ENCODE measurements around the gene TERT. TPM values are rescaled to one million over a fixed set of nuclear protein-coding genes. Genes with fewer than 3 reads are reported as not detected.

Gene TERT
- polyA plus RNA-seq, 1 donor from 2014 or later: not detected

- no peaks in the 10 kb centered on the region for H4K20me1 ChIP-seq (ENCODE audit: insufficient read depth)
- no peaks in the 10 kb centered on the region for H3K27me3 ChIP-seq (ENCODE audit: insufficient read depth, low read depth, low read length)
- H3K9ac ChIP-seq (ENCODE audit: low read length): no peak overlapping the region
- no peaks in the 10 kb centered on the region for H3F3A ChIP-seq (ENCODE audit: insufficient read depth, low read length, poor library complexity, severe bottlenecking)
- H3K36me3 ChIP-seq (ENCODE audit: insufficient read depth, low read length): no peaks in the 10 kb centered on the region
- no peak overlapping the region for H3K4me3 ChIP-seq (ENCODE audit: low read length)
- TF ChIP-seq REST (IDR thresholded peaks at IDR 0.05; ENCODE audit: borderline replicate concordance): no peak
- no peaks in the 10 kb centered on the region for H3K9me2 ChIP-seq (ENCODE audit: insufficient read depth, low read length)
- H3K79me2 ChIP-seq (replicated peaks; ENCODE audit: insufficient read depth, low read length): no peaks in the 10 kb centered on the region
- no peak overlapping the region for H3K27ac ChIP-seq (ENCODE audit: low read length)
- no peak overlapping the region for H2AFZ ChIP-seq (ENCODE audit: low read depth, low read length)
- H3K4me2 ChIP-seq (ENCODE audit: low read length): no peak overlapping the region
- H3K9me3 ChIP-seq (ENCODE audit: low read length): no peaks in the 10 kb centered on the region
Measured at GRCh38 chr5:1311439-1312055, 16.7 kb upstream of the TERT start.

DNA sequence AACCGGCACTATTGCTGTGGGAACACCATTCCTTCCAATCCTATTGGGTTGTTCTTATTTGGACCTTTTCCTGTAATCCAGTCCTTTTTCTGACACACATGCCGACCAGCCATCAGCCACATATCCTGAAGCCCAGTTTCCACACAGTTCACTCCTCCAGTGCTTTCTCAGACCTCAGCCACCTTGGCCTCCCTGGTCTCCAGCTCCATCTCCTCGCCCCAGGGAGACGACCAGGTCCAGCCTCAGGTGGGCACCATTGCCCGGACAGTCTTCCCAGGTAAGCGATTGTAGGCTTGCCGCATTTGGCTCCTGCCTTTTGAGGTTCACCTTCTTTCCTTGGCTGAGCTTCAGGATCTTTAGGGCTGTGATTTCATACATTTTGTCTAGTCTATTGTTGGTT, 15.2 kb upstream of the TERT start:
- Histone ChIP-seq H3K4me3 (ENCODE audit: low read length) (no peak overlapping the region), H3K36me3 (ENCODE audit: insufficient read depth, low read length) (no peaks in the 10 kb centered on the region), H3F3A (ENCODE audit: insufficient read depth, low read length, poor library complexity, severe bottlenecking) (no peaks in the 10 kb centered on the region), H2AFZ (ENCODE audit: low read depth, low read length) (no peak overlapping the region), H3K27ac (ENCODE audit: low read length) (no peak overlapping the region), H3K9ac (ENCODE audit: low read length) (no peak overlapping the region), H3K79me2 (replicated peaks; ENCODE audit: insufficient read depth, low read length) (no peaks in the 10 kb centered on the region), H3K9me2 (ENCODE audit: insufficient read depth, low read length) (no peaks in the 10 kb centered on the region), H4K20me1 (ENCODE audit: insufficient read depth) (no peaks in the 10 kb centered on the region), H3K4me2 (ENCODE audit: low read length) (no peak overlapping the region), H3K27me3 (ENCODE audit: insufficient read depth, low read depth, low read length) (no peaks in the 10 kb centered on the region), H3K9me3 (ENCODE audit: low read length) (no peaks in the 10 kb centered on the region)
- TF ChIP-seq SMC3 (conservative IDR thresholded peaks at IDR 0.05; ENCODE audit: poor library complexity): no peak
- TF ChIP-seq EZH2 (IDR thresholded peaks at IDR 0.05; ENCODE audit: borderline replicate concordance, insufficient read depth, low read length, poor library complexity, severe bottlenecking): no peak
- no peak for TF ChIP-seq TAF1 (IDR thresholded peaks at IDR 0.05; ENCODE audit: low read depth)

- no peak overlapping the region for H3K27ac ChIP-seq (ENCODE audit: low read length)
- H3K4me3 ChIP-seq (ENCODE audit: low read length): no peak overlapping the region
- no peak overlapping the region for H2AFZ ChIP-seq (ENCODE audit: low read depth, low read length)
- no peaks in the 10 kb centered on the region for H3K79me2 ChIP-seq (replicated peaks; ENCODE audit: insufficient read depth, low read length)
- no peaks in the 10 kb centered on the region for H3K9me3 ChIP-seq (ENCODE audit: low read length)
- H3K36me3 ChIP-seq (ENCODE audit: insufficient read depth, low read length): no peaks in the 10 kb centered on the region
- no peaks in the 10 kb centered on the region for H3K27me3 ChIP-seq (ENCODE audit: insufficient read depth, low read depth, low read length)
- H3K9me2 ChIP-seq (ENCODE audit: insufficient read depth, low read length): no peaks in the 10 kb centered on the region
- H3K9ac ChIP-seq (ENCODE audit: low read length): no peak overlapping the region
- H4K20me1 ChIP-seq (ENCODE audit: insufficient read depth): no peaks in the 10 kb centered on the region
- no peaks in the 10 kb centered on the region for H3F3A ChIP-seq (ENCODE audit: insufficient read depth, low read length, poor library complexity, severe bottlenecking)
- TF ChIP-seq EP300 (conservative IDR thresholded peaks at IDR 0.05; ENCODE audit: poor library complexity, severe bottlenecking) (no peak), SMC3 (conservative IDR thresholded peaks at IDR 0.05; ENCODE audit: poor library complexity) (no peak), EZH2 (IDR thresholded peaks at IDR 0.05; ENCODE audit: borderline replicate concordance, insufficient read depth, low read length, poor library complexity, severe bottlenecking) (no peak), POLR2AphosphoS5 (IDR thresholded peaks at IDR 0.05) (no peak), RAD21 (conservative IDR thresholded peaks at IDR 0.05) (no peak), REST (IDR thresholded peaks at IDR 0.05; ENCODE audit: borderline replicate concordance) (no peak), TAF1 (IDR thresholded peaks at IDR 0.05; ENCODE audit: low read depth) (no peak), MXI1 (conservative IDR thresholded peaks at IDR 0.05; ENCODE audit: poor library complexity, severe bottlenecking) (no peak)
- TF ChIP-seq, protein P1, sequence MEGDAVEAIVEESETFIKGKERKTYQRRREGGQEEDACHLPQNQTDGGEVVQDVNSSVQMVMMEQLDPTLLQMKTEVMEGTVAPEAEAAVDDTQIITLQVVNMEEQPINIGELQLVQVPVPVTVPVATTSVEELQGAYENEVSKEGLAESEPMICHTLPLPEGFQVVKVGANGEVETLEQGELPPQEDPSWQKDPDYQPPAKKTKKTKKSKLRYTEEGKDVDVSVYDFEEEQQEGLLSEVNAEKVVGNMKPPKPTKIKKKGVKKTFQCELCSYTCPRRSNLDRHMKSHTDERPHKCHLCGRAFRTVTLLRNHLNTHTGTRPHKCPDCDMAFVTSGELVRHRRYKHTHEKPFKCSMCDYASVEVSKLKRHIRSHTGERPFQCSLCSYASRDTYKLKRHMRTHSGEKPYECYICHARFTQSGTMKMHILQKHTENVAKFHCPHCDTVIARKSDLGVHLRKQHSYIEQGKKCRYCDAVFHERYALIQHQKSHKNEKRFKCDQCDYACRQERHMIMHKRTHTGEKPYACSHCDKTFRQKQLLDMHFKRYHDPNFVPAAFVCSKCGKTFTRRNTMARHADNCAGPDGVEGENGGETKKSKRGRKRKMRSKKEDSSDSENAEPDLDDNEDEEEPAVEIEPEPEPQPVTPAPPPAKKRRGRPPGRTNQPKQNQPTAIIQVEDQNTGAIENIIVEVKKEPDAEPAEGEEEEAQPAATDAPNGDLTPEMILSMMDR (IDR thresholded peaks at IDR 0.05; ENCODE audit: poor library complexity, severe bottlenecking): no peak
- no peak overlapping the region for H3K4me2 ChIP-seq (ENCODE audit: low read length)
Measured at GRCh38 chr5:1304033-1304432, 9.2 kb upstream of the TERT start.

Measured in neural cell (in vitro differentiated cells).